Activated T-cell treated with anti-CD3 and anti-CD28 coated beads, Interleukin-2, amount 50 U/mL, for 72 hours (primary cell): ENCODE data around the gene C17orf100. TPM values are rescaled to one million over a fixed set of nuclear protein-coding genes. Genes with fewer than 3 reads are reported as not detected.

Experiments
- ATAC-seq, 2 donors: fragments of 150-1000 bp; cut with Tn5 transposase; replicated peaks in 1 of 2; 2 replicates each; pipeline ENCODE4 v1.10.0; 2021; ENCODE audit warnings: moderate library complexity in 2 of 2, mild to moderate bottlenecking in 1 of 2
- DNase-seq, 2 donors: peaks; one replicate each; pipeline ENCODE4 v3.0.0; 2021 to 2022; ENCODE audit warnings: mixed read lengths in 1 of 2
- H3K27ac Mint-ChIP-seq: one replicate; pipeline ENCODE4 v1.8.0; 2022; ENCODE audit warnings: mild to moderate bottlenecking, moderate library complexity, mixed read lengths
- H3K27me3 Mint-ChIP-seq: one replicate; pipeline ENCODE4 v1.8.0; 2022; ENCODE audit warnings: low read depth, mixed read lengths
- H3K36me3 Mint-ChIP-seq, 2 donors: one replicate each; pipeline ENCODE4 v1.8.0; 2022; ENCODE audit warnings: mixed read lengths in 2 of 2, mild to moderate bottlenecking in 1 of 2; ENCODE audit not compliant: insufficient read depth in 2 of 2
- H3K4me1 Mint-ChIP-seq: one replicate; pipeline ENCODE4 v1.8.0; 2022; ENCODE audit warnings: low read depth, mixed read lengths
- H3K4me3 Mint-ChIP-seq, 2 donors: one replicate each; pipeline ENCODE4 v1.8.0; 2022; ENCODE audit warnings: mild to moderate bottlenecking in 2 of 2, mixed read lengths in 2 of 2, moderate library complexity in 2 of 2
- H3K9me3 Mint-ChIP-seq, 2 donors: one replicate each; pipeline ENCODE4 v1.8.0; 2022; ENCODE audit warnings: mixed read lengths in 2 of 2
- total RNA-seq, 2 donors: library from RNA; stranded (reverse); gene quantifications; one replicate each; pipeline ENCODE4 v1.2.3, GENCODE V29; 2022

Gene C17orf100
- 1 to 10 TPM; 1.8 to 2.9 TPM for total RNA-seq

DNA sequence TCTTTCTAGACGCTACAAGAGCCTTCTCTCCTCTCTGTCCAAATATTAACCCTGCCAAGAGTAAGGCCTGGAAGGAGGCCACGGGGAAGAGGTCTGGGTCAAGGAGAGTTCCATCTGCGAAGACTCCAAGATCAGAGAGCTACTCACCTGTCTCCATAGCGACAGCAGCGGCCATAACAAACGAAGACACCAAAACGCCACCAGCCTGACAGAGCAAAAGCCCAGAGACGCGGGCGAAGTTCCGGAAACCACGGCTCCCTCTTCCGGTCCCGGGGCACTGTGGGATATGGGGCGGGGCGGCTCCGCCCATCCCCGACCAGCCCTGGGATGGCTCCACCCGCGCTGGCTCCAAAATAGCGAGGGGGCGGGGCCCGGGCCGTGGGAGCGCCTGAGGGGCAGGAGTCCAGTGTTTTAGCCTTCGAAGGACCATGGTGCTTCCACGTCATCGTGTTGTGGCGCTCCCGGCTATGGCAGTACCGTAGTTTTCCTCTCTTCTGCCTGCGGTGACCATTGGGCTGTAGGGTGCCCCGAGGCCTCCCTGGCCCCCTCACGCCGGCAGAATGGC, at the start of gene C17orf100, which contains the start of gene MED31:
TSS of gene C17orf100 (plus strand) at position 409 of the 565 bp plus-strand sequence. CDS start at position 561, 152 bp downstream.
TSS of gene MED31 (minus strand) at position 252 of the 565 bp plus-strand sequence. CDS start at position 175, 77 bp downstream.
- peaks cover 68% of the 10 kb centered on the region for H3K4me1 Mint-ChIP-seq

DNA sequence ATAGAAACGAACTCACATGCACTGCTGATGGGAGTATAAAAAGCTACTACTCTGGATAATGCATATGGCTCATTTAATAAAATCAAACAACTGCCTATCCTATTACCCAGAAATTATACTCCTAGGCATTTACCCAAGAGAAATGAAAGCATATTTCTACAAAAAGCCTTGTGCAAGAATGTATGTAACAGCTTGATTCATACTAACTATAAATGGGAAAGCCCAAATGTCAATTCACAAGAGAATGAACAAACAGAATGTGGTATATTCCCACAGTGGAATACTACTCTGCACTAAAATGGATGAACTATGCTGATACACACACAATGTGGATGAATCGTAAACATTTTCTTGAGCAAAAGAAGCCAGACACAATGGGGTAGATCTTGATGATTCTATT, 49.4 kb upstream of the C17orf100 start:
- H3K4me1 Mint-ChIP-seq: no peaks in the 10 kb centered on the region
- ATAC-seq: no peak
- peaks cover 3 to 12% of the 10 kb centered on the region in 2 donors for H3K36me3 Mint-ChIP-seq
- H3K4me3 Mint-ChIP-seq: no peak overlapping the region
- no peak overlapping the region for H3K27ac Mint-ChIP-seq
- DNase-seq: no peak
- H3K27me3 Mint-ChIP-seq: no peaks in the 10 kb centered on the region
- H3K9me3 Mint-ChIP-seq: no peaks in the 10 kb centered on the region

More for the DNA sequence above, at the start of gene C17orf100, which contains the start of gene MED31:
- ATAC-seq (peak; percentile 97 to 98), DNase-seq (peak; percentile 96 to 98)
- peak within 1 kb of the TSS; percentile 86 to 92 for H3K4me3 Mint-ChIP-seq
- peak within 1 kb of the TSS; percentile 96 for H3K27ac Mint-ChIP-seq
- H3K9me3 Mint-ChIP-seq: no peaks in the 10 kb centered on the region
- peaks cover 3 to 4% of the 10 kb centered on the region in 2 donors for H3K36me3 Mint-ChIP-seq
- H3K27me3 Mint-ChIP-seq: no peaks in the 10 kb centered on the region

DNA sequence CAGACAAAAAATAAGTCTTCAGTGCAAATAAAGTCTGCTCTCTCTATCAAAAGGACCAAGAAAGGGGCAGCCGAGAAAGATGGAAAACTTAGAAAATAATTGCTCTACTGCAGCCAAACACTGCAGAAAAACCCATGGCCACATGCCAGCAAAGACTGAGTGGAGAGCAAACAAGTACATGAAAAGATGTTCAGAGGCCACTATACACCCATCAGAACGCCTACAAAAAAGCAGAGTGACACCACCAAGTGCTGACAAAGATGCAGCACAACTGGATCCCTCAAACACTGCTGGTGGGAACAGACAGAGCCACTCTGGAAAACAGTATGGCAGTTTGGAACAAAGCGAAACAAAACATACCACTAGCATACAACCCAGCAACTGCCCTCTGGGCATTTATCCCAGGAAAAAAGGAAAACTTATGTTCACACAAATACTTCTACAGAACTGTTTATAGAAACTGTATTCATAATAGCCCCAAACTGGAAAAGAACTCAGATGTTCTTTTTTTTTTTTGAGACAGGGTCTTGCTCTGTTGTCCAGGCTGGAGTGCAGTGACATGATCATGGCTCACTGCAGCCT, 47.7 kb upstream of the C17orf100 start:
- ATAC-seq (no peak), DNase-seq (no peak)
- Mint-ChIP-seq H3K4me1 (no peaks in the 10 kb centered on the region), H3K4me3 (no peak overlapping the region), H3K27ac (no peak overlapping the region), H3K9me3 (no peaks in the 10 kb centered on the region), H3K36me3 (peaks cover 3 to 8% of the 10 kb centered on the region in 2 donors), H3K27me3 (no peaks in the 10 kb centered on the region)

DNA sequence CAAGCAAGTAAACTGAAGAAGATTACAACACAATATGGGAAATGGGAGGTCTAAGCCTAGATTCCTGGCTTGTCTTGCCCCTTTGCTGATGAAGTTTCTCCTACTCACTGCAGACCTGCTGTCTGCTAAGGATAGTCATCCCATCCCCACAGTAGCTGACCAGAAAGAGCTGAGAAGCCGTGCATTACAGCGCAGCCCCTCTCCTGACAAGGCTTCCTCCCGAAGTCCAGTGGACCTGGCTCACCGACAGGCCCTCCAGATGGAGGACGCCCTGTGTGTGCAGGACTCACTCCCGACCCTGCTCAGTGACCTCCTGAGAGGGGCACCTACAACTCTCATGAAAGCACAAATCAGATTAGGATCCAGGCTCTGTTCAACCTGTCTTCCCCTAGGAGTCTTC, 46.4 kb upstream of the C17orf100 start:
- Mint-ChIP-seq H3K27me3 (no peaks in the 10 kb centered on the region), H3K27ac (no peak overlapping the region), H3K9me3 (no peaks in the 10 kb centered on the region), H3K4me1 (no peaks in the 10 kb centered on the region), H3K36me3 (peaks cover 3 to 11% of the 10 kb centered on the region in 2 donors), H3K4me3 (no peak overlapping the region)
- no peak for ATAC-seq
- DNase-seq: no peak

DNA sequence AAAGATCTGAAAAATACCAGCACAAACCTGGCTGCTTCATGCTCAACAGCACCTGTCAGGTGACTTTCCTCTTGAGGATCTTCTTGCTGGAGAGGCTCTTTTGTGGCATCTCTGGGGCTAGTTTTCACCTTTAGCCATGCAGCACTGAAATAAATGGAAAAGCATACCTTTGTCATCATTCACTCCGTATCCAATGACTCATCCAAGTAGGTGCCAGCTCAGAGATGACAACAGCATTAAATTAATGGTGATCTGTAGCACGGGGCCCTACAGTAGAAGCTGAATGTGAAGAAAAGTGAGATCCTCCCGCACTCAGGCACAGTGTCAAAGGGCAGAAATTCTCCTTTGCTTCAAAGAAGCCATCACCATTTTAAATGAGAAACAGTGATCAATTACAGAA, 43.2 kb upstream of the C17orf100 start:
- ATAC-seq: no peak

DNA sequence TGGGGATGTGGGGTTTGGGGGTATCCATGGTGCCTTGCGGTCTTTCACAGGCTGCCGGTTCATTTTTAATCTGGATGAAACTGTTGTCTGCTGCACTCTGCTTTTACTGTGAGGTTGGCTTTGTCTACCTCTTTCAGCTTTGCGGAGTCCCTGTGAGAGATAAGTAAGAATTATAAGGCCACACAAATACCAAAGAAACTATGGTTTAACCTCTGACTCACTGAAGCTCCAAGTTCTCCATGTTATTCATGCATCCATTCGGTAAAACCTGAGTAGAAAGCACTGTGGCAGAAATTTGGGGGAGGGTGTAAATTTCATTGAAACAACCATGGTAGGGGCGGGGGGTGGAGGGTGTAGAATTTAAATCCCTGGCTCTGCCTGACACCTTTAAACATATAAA, 41.6 kb upstream of the C17orf100 start:
- no peak for DNase-seq
- Mint-ChIP-seq H3K27ac (no peak overlapping the region), H3K36me3 (peaks cover 3 to 11% of the 10 kb centered on the region in 2 donors)

More for the DNA sequence above, 43.2 kb upstream of the C17orf100 start:
- Mint-ChIP-seq H3K36me3 (peaks cover 3 to 9% of the 10 kb centered on the region in 2 donors), H3K27me3 (no peaks in the 10 kb centered on the region), H3K4me3 (no peak overlapping the region), H3K4me1 (no peaks in the 10 kb centered on the region), H3K27ac (no peak overlapping the region), H3K9me3 (no peaks in the 10 kb centered on the region)
- DNase-seq: no peak

DNA sequence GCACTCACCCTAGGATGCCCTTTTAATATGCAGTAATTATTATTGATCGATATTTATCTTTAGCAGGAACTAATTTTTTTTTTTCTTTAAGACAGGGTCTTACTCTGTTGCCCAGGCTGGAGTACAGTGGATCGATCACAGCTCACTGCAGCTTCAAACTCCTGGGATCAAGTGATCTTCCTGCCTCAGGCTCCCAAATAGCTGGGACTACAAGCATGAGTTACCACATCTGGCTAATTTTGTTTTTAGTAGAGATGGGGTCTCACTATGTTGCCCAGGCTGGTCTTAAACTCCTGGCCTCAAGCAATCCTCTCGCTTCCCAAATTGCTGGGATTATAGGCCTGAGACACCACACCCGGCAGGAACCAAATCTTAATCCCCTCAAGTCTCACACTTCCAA, 40.3 kb upstream of the C17orf100 start:
- Mint-ChIP-seq H3K36me3 (peaks cover 3 to 11% of the 10 kb centered on the region in 2 donors), H3K27me3 (no peaks in the 10 kb centered on the region), H3K27ac (no peak overlapping the region), H3K4me3 (no peak overlapping the region), H3K9me3 (no peaks in the 10 kb centered on the region), H3K4me1 (no peaks in the 10 kb centered on the region)
- ATAC-seq: no peak
- no peak for DNase-seq

More for the DNA sequence above, 41.6 kb upstream of the C17orf100 start:
- Mint-ChIP-seq H3K4me3 (no peak overlapping the region), H3K9me3 (no peaks in the 10 kb centered on the region), H3K27me3 (no peaks in the 10 kb centered on the region), H3K4me1 (no peaks in the 10 kb centered on the region)
- no peak for ATAC-seq

DNA sequence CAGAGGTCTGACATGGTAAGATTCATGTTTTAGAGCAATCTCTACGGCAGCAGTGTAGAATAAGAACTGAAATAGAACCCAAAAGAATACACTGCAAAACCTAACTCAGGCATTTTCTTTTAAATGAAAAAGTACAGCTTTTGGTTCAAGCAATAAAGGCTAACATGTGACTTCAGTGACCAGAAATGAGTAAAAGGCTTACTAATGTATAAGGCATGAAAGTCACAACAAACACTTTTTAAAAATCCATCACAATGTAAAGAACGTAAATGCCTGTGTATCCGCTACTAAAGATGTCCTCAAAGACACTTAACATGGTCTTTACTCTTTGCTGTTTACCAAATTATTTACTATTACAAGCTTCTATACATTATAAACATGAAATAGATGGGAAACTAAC, 27.6 kb upstream of the C17orf100 start:
- H3K9me3 Mint-ChIP-seq: no peaks in the 10 kb centered on the region

DNA sequence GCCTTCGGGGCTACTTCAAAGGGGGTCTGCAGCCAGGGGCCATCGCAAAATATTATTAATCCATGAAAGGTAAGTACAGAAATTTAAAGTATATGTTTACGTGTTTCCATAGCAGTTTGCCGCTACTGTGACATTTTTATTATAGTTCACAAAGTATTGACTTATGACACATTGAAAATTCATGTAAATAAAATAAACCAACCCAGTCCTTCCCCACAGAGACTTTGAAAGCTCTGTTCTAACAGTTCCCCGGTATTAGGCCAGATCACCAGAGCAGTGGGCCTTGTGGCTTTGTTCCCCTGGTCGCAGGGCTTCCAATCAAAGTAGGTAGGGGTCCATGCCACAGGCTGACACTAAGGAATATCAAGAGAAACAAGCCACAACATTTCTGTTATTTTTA, 24.9 kb upstream of the C17orf100 start:
- peaks cover 8 to 9% of the 10 kb centered on the region in 2 donors for H3K36me3 Mint-ChIP-seq
- no peak for ATAC-seq
- no peak overlapping the region for H3K27ac Mint-ChIP-seq
- DNase-seq: no peak
- H3K4me3 Mint-ChIP-seq: no peak overlapping the region
- H3K9me3 Mint-ChIP-seq: no peaks in the 10 kb centered on the region
- H3K4me1 Mint-ChIP-seq: no peaks in the 10 kb centered on the region
- no peaks in the 10 kb centered on the region for H3K27me3 Mint-ChIP-seq

More for the DNA sequence above, 27.6 kb upstream of the C17orf100 start:
- Mint-ChIP-seq H3K4me3 (no peak overlapping the region), H3K36me3 (peaks cover 3 to 4% of the 10 kb centered on the region in 2 donors), H3K4me1 (no peaks in the 10 kb centered on the region), H3K27me3 (no peaks in the 10 kb centered on the region), H3K27ac (no peak overlapping the region)
- no peak for ATAC-seq
- DNase-seq: no peak

DNA sequence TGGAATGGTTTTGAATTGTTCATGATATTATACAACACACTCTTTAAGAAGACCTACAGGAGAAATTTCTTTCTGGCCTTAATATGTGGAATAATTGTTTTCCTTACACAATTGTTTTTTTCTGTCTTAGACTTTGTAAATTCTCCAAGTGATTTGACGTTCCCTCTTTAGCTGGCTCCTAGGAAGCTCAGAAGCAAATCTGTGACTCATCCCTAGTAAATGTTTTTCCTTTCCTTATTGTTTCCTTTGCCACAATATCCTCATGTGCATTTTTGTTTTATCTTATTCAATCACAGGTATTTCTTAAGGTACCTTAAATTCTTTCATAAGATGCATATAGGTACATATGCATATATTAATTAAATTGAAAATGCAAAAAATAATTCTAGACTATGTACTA, 24.5 kb upstream of the C17orf100 start:
- Mint-ChIP-seq H3K4me1 (no peaks in the 10 kb centered on the region), H3K36me3 (peaks cover 8 to 9% of the 10 kb centered on the region in 2 donors), H3K9me3 (no peaks in the 10 kb centered on the region), H3K27me3 (no peaks in the 10 kb centered on the region), H3K27ac (no peak overlapping the region), H3K4me3 (no peak overlapping the region)
- DNase-seq (no peak), ATAC-seq (no peak)

DNA sequence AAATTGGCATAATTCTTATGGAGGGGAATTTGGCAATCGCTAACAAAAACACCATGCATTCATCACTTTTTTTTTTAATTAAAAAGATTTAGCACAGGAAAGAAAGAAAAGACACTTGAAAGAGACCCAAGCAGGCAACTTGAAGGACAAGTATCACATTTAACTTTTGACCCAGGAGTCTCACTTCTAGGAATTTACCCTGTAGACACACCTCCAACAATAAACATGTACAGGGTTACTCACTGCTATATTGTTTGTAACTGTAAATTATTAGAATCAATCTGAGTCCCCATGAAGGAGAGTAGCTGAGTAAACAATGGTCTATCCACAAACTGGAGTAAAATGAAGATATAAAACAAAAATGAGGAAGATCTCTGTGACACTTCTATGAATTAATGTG, 21.2 kb upstream of the C17orf100 start:
- no peaks in the 10 kb centered on the region for H3K27me3 Mint-ChIP-seq
- H3K9me3 Mint-ChIP-seq: no peaks in the 10 kb centered on the region
- no peak overlapping the region for H3K4me3 Mint-ChIP-seq
- H3K27ac Mint-ChIP-seq: peak overlapping the region; percentile 71
- H3K36me3 Mint-ChIP-seq: peaks cover 9 to 24% of the 10 kb centered on the region in 2 donors
- H3K4me1 Mint-ChIP-seq: no peaks in the 10 kb centered on the region
- no peak for ATAC-seq
- DNase-seq: no peak

DNA sequence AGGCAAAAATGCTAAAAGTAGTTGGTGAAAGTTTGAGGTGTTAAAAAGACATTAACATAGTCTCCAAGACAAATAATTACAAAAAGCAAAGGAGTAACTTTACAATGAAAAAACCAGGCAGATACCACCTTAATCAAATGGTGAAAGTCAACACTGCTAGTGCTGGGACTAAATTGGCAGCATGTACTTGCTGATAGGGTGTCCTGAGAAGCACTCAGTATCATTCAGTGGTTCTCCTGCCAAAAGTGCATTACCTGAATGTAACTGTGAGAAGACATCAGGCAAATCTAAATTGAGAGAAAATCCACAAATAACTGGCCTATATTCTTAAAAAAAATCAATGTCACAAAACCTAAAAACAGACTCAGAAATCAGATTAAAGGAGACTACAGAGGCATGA, 19.0 kb upstream of the C17orf100 start:
- peaks cover 9 to 20% of the 10 kb centered on the region in 2 donors for H3K36me3 Mint-ChIP-seq
- ATAC-seq (no peak), DNase-seq (no peak)
- H3K27me3 Mint-ChIP-seq: no peaks in the 10 kb centered on the region
- no peaks in the 10 kb centered on the region for H3K4me1 Mint-ChIP-seq
- no peaks in the 10 kb centered on the region for H3K9me3 Mint-ChIP-seq
- H3K27ac Mint-ChIP-seq: no peak overlapping the region
- no peak overlapping the region for H3K4me3 Mint-ChIP-seq

DNA sequence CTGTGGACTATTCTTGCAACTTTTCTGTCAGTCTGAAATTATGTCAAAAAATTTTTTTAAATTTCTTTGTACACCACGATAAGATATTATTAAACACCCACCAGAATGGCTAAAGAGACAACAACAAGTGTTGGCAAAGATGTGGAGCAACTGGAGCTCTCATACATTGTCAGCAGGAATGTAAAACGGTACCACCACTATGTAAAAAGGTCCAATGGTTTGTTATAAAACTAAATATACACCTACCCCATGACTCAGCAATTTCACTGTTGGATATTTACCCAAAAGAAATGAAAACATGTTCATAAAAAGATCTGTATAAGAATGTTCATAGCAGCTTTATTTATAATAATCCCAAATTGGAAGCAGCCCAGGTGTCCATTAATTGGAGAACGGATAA, 18.3 kb upstream of the C17orf100 start:
- Mint-ChIP-seq H3K27ac (no peak overlapping the region), H3K9me3 (no peaks in the 10 kb centered on the region), H3K4me1 (peaks cover 5% of the 10 kb centered on the region), H3K27me3 (no peaks in the 10 kb centered on the region), H3K36me3 (peaks cover 8 to 20% of the 10 kb centered on the region in 2 donors), H3K4me3 (no peak overlapping the region)
- no peak for ATAC-seq
- no peak for DNase-seq

DNA sequence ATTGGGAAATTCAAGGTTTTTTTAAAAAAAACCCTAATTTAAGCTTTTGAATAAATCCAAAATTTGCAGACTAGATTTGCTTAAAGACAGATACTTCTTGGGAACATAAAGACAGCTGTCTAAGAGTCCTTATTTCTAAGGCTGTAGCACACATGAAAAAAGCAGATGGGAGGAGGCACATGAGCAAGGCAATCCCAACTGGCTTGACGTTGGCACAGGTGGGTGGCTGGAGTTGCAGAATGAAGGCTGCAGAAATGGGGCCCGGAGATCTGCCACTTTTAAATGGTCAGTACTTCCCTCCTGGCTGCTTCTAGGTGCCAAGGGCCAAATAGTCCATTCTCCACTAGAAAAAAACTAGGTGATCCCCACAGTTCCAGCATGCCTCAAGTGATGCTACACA, 15.5 kb upstream of the C17orf100 start:
- ATAC-seq (no peak), DNase-seq (no peak)
- Mint-ChIP-seq H3K4me3 (no peak overlapping the region), H3K27me3 (no peaks in the 10 kb centered on the region), H3K36me3 (peaks cover 4 to 17% of the 10 kb centered on the region in 2 donors), H3K4me1 (peaks cover 19% of the 10 kb centered on the region), H3K9me3 (no peaks in the 10 kb centered on the region), H3K27ac (no peak overlapping the region)
